IMR-90 (cell line): ENCODE measurements around the gene COG3. TPM values are rescaled to one million over a fixed set of nuclear protein-coding genes. Genes with fewer than 3 reads are reported as not detected.

Experiments used
- ATAC-seq: fragments of 200-7000 bp; cut with Tn5 transposase; 2 replicates; pipeline ENCODE4 v1.9.1; 2020; ENCODE audit warnings: low read depth, mild to moderate bottlenecking, moderate library complexity
- BruUV-seq: library from RNA; stranded (reverse); fragments of 400-500 nt; replicated peaks from 2 replicates; lab custom pipeline; 2021; lab: Mats Ljungman, UMichigan
- CTCF ChIA-PET: fragments of 300-600 bp; formaldehyde crosslinking; extraction: SDS; loops from one replicate; lab custom pipeline; 2021; ENCODE audit warnings: antibody characterized with exemption; lab: Yijun Ruan, JAX
- POLR2A ChIA-PET: fragments of 300-600 bp; sonication (Branson Sonifier 250); formaldehyde crosslinking; loops from one replicate; lab custom pipeline; 2022; ENCODE audit warnings: antibody characterized with exemption; ENCODE audit not compliant: unreplicated experiment; lab: Charles Lee
- DNase-seq: peaks from one replicate; pipeline ENCODE4 v3.0.0; 2013
- H2AFZ ChIP-seq: replicated peaks from 2 replicates; pipeline ENCODE3; 2013; ENCODE audit warnings: low read length, mild to moderate bottlenecking; ENCODE audit not compliant: poor library complexity
- H2AK5ac ChIP-seq: 2 replicates; pipeline ENCODE4 v1.6.1; 2013; ENCODE audit warnings: low read depth, low read length, inconsistent platforms
- H2AK9ac ChIP-seq: replicated peaks from 2 replicates; pipeline ENCODE3; 2013; ENCODE audit warnings: mild to moderate bottlenecking, low read depth, low read length, moderate library complexity; ENCODE audit not compliant: poor library complexity
- H2BK120ac ChIP-seq: 2 replicates; pipeline ENCODE4 v1.6.1; 2013; ENCODE audit warnings: low read depth, low read length, inconsistent platforms
- H2BK15ac ChIP-seq: 3 replicates; pipeline ENCODE4 v1.6.1; 2013; ENCODE audit warnings: low read depth, low read length, inconsistent platforms
- H2BK20ac ChIP-seq: 2 replicates; pipeline ENCODE4 v1.6.1; 2013; ENCODE audit warnings: low read depth, mild to moderate bottlenecking, inconsistent platforms, low read length, moderate library complexity
- H2BK5ac ChIP-seq: 2 replicates; pipeline ENCODE4 v1.6.1; 2013; ENCODE audit warnings: mild to moderate bottlenecking, low read depth, low read length, inconsistent platforms; ENCODE audit not compliant: poor library complexity, severe bottlenecking
- H3K14ac ChIP-seq: replicated peaks from 2 replicates; pipeline ENCODE4 v1.6.1; 2013; ENCODE audit warnings: low read depth, low read length, inconsistent platforms
- H3K18ac ChIP-seq: 2 replicates; pipeline ENCODE4 v1.6.1; 2013; ENCODE audit warnings: low read depth, low read length, control low read depth
- H3K23ac ChIP-seq: 2 replicates; pipeline ENCODE4 v1.6.1; 2013; ENCODE audit warnings: low read depth, low read length, inconsistent platforms
- H3K27ac ChIP-seq: 2 replicates; pipeline ENCODE4 v1.5.1; 2013; ENCODE audit warnings: mild to moderate bottlenecking, control low read depth, low read length; ENCODE audit not compliant: insufficient read depth
- H3K27me3 ChIP-seq: 2 replicates; pipeline ENCODE4 v1.6.1; 2013; ENCODE audit warnings: low read length; ENCODE audit not compliant: control insufficient read depth, insufficient read depth
- H3K36me3 ChIP-seq: 2 replicates; pipeline ENCODE4 v1.6.1; 2013; ENCODE audit warnings: low read length, mixed read lengths; ENCODE audit not compliant: control insufficient read depth, insufficient read depth
- H3K4ac ChIP-seq: 2 replicates; pipeline ENCODE4 v1.6.1; 2013; ENCODE audit warnings: low read depth, low read length, inconsistent platforms
- H3K4me1 ChIP-seq: 2 replicates; pipeline ENCODE4 v1.6.1; 2013; ENCODE audit warnings: low read length, mixed read lengths; ENCODE audit not compliant: control insufficient read depth, insufficient read depth
- H3K4me2 ChIP-seq: 2 replicates; pipeline ENCODE4 v1.6.1; 2013; ENCODE audit warnings: low read depth, mild to moderate bottlenecking, control low read depth, low read length, moderate library complexity
- H3K4me3 ChIP-seq: 2 replicates; pipeline ENCODE4 v1.5.1; 2013; ENCODE audit warnings: low read depth, mild to moderate bottlenecking, control low read depth, low read length, moderate library complexity; ENCODE audit not compliant: insufficient read depth
- H3K56ac ChIP-seq: 2 replicates; pipeline ENCODE4 v1.6.1; 2013; ENCODE audit warnings: low read length, inconsistent platforms; ENCODE audit not compliant: insufficient read depth; ENCODE audit errors: extremely low read depth
- H3K79me1 ChIP-seq, 2 experiments: 2 replicates each; pipeline ENCODE4 v1.6.1; 2013; ENCODE audit warnings: low read length in 2 of 2, inconsistent platforms in 1 of 2, low read depth in 1 of 2
- H3K9ac ChIP-seq: 2 replicates; pipeline ENCODE4 v1.6.1; 2013; ENCODE audit warnings: low read depth, low read length, control low read depth
- H3K9me1 ChIP-seq: 2 replicates; pipeline ENCODE4 v1.6.1; 2013; ENCODE audit warnings: low read length, inconsistent platforms; ENCODE audit not compliant: insufficient read depth
- H3K9me3 ChIP-seq: 2 replicates; pipeline ENCODE4 v1.6.1; 2013; ENCODE audit warnings: low read length; ENCODE audit not compliant: control insufficient read depth, insufficient read depth
- H4K20me1 ChIP-seq: 2 replicates; pipeline ENCODE4 v1.6.1; 2013; ENCODE audit warnings: low read length, inconsistent platforms; ENCODE audit not compliant: insufficient read depth
- H4K5ac ChIP-seq: 2 replicates; pipeline ENCODE4 v1.6.1; 2013; ENCODE audit warnings: mild to moderate bottlenecking, low read depth, low read length, control low read depth
- H4K8ac ChIP-seq, 2 experiments: 2 replicates each; pipeline ENCODE4 v1.6.1; 2013; ENCODE audit warnings: low read depth in 2 of 2, low read length in 2 of 2, control low read depth in 1 of 2, inconsistent platforms in 1 of 2
- H4K91ac ChIP-seq: 2 replicates; pipeline ENCODE4 v1.6.1; 2013; ENCODE audit warnings: low read depth, low read length, inconsistent platforms; ENCODE audit not compliant: insufficient read depth
- BHLHE40 ChIP-seq: fragments of 150-350 bp; IDR thresholded peaks from 2 replicates; pipeline ENCODE4 v1.6.1; 2016; ENCODE audit warnings: mild to moderate bottlenecking, low read depth, low read length
- CEBPB ChIP-seq: IDR thresholded peaks from 2 replicates; pipeline ENCODE4 v1.6.1; 2012; ENCODE audit warnings: low read depth, low read length, improper control_type of control experiment
- CHD1 ChIP-seq: IDR thresholded peaks from 2 replicates; pipeline ENCODE4 v1.6.1; 2012; ENCODE audit warnings: low read depth, low read length, improper control_type of control experiment
- FOS ChIP-seq: fragments of 150-350 bp; IDR thresholded peaks from 2 replicates; pipeline ENCODE4 v1.6.1; 2016; ENCODE audit warnings: low read depth, low read length
- MAZ ChIP-seq: IDR thresholded peaks from 2 replicates; pipeline ENCODE4 v1.6.1; 2012; ENCODE audit warnings: low read depth, mild to moderate bottlenecking, low read length, improper control_type of control experiment, moderate library complexity, borderline replicate concordance
- POLR2A ChIP-seq: IDR thresholded peaks from 2 replicates; pipeline ENCODE4 v1.6.1; 2012; ENCODE audit warnings: mild to moderate bottlenecking, low read depth, low read length
- RFX5 ChIP-seq: IDR thresholded peaks from 2 replicates; pipeline ENCODE4 v1.8.0; 2012; ENCODE audit warnings: low read depth, mild to moderate bottlenecking, low read length, moderate library complexity
- SMC3 ChIP-seq: fragments of 150-350 bp; IDR thresholded peaks from 2 replicates; pipeline ENCODE4 v1.6.1; 2016; ENCODE audit warnings: low read depth, mild to moderate bottlenecking, antibody characterized with exemption, low read length, moderate library complexity
- WGBS, 2 experiments: methylation state at CpG; one replicate each; pipeline versions ENCODE4 v1.1.5 to v1.1.7; 2013; ENCODE audit warnings: missing lambda C conversion rate in 2 of 2; ENCODE audit not compliant: insufficient read length in 1 of 2; ENCODE audit errors: extremely low coverage in 2 of 2; 5-methylcytosine and 5-hydroxymethylcytosine counted together
- dilution Hi-C: fragments of 300-500 bp; cut with HindIII; formaldehyde crosslinking; loops from one replicate; pipeline ENCODE4 v1.14.3; 2018; ENCODE audit warnings: low sequenced_read_pairs; ENCODE audit not compliant: unreplicated experiment
- in situ Hi-C: fragments of 300-500 bp; cut with MboI; formaldehyde crosslinking; loops from 3 replicates; pipeline ENCODE4 v1.14.3; 2019; ENCODE audit warnings: low sequenced_read_pairs, inconsistent platforms, mixed read lengths
- intact Hi-C: fragments of 100-400 bp; cut with micrococcal nuclease; formaldehyde crosslinking; loops from 2 replicates; pipeline ENCODE4 v1.10.0; 2022
- polyA plus RNA-seq, 3 experiments: library from polyadenylated mRNA; depleted of rRNA; stranded (reverse); fragments of >200 nt; gene quantifications; 2 replicates each; pipeline ENCODE4 v1.2.3, GENCODE V29; 2012; ENCODE audit warnings: low replicate concordance in 1 of 3
- total RNA-seq: library from RNA; depleted of rRNA; stranded (reverse); fragments of >200 nt; gene quantifications from 2 replicates; pipeline ENCODE4 v1.2.3, GENCODE V29; 2012
- TF ChIP-seq, protein P1 (sequence below): fragments of 150-350 bp; IDR thresholded peaks from 2 replicates; pipeline ENCODE4 v1.6.1; 2017; ENCODE audit warnings: mild to moderate bottlenecking, antibody characterized with exemption, low read length, low read depth
- TF ChIP-seq, protein P2 (sequence below): fragments of 150-350 bp; IDR thresholded peaks from 2 replicates; pipeline ENCODE4 v1.6.1; 2016; ENCODE audit warnings: low read depth, mild to moderate bottlenecking, low read length, moderate library complexity, borderline replicate concordance

The COG3 gene
- total and polyA plus RNA-seq, 2 of the 4 experiments (the other 2 are of a cell fraction) = 21.7 to 31.9 TPM

DNA sequence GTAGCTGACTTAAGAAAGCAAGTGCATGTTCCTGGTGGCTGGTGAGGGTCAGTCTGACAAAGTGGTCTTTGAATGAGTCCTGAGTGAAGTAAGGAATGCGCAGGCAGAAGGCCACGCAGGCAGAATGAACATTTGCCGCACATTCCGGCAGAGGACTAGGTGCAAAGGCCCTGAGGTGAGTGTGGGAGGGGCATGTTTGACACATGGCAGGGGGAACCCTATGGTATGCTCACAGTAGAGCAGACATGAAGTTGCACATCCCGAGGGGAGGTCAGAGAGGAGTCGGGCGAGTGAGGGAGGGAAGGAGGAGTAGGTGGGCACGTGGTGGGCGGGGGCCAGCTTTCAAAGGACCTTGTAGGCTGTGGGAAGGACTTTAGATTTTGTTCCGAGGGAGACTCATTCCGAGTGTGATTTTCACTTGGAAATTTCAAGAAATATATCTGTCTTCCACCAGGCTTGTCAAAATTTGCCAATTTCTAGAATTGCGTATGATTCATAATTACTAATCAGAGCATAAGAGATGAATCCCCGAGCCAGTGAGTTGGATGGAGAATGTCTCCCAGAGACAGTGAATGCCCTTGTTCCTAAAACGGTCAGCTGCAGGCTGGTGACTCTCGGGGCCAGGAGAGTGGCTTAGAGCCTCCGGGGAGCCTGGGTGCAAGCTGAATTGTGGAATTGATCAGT, 110.5 kb downstream of the COG3 start:
- no peak overlapping the region for H3K56ac ChIP-seq
- no peak overlapping the region for H4K8ac ChIP-seq
- H3K36me3 ChIP-seq = no peaks in the 10 kb centered on the region
- H3K27ac ChIP-seq = no peak overlapping the region
- H3K18ac ChIP-seq = no peak overlapping the region
- no peak overlapping the region for H3K14ac ChIP-seq
- H2BK5ac ChIP-seq = no peak overlapping the region
- POLR2A ChIA-PET = no interaction called here
- no peak overlapping the region for H2BK15ac ChIP-seq
- dilution Hi-C loops (no loop called here), in situ Hi-C loops (no loop called here), intact Hi-C loops (no loop called here)
- peaks cover 15% of the 10 kb centered on the region for H3K27me3 ChIP-seq
- CTCF ChIA-PET = no interaction called here
- no peak overlapping the region for H4K91ac ChIP-seq
- no peaks in the 10 kb centered on the region for H3K9me1 ChIP-seq
- H2AFZ ChIP-seq = no peak overlapping the region
- H3K4me1 ChIP-seq = no peaks in the 10 kb centered on the region
- ATAC-seq = no peak
- H2AK5ac ChIP-seq = no peak overlapping the region
- H4K20me1 ChIP-seq = no peaks in the 10 kb centered on the region
- H3K23ac ChIP-seq = no peak overlapping the region
- H2BK120ac ChIP-seq = no peak overlapping the region
- H3K9me3 ChIP-seq = no peaks in the 10 kb centered on the region
- no peaks in the 10 kb centered on the region for H3K79me1 ChIP-seq
- H3K4me3 ChIP-seq = no peak overlapping the region
- H4K5ac ChIP-seq = no peak overlapping the region
- no TSS peak for BruUV-seq
- H2BK20ac ChIP-seq = no peak overlapping the region
- TF ChIP-seq CEBPB = no peak
- no peak for TF ChIP-seq SMC3
- no peak for TF ChIP-seq MAZ
- TF ChIP-seq, protein P1, sequence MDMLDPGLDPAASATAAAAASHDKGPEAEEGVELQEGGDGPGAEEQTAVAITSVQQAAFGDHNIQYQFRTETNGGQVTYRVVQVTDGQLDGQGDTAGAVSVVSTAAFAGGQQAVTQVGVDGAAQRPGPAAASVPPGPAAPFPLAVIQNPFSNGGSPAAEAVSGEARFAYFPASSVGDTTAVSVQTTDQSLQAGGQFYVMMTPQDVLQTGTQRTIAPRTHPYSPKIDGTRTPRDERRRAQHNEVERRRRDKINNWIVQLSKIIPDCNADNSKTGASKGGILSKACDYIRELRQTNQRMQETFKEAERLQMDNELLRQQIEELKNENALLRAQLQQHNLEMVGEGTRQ = no peak
- no peak for TF ChIP-seq POLR2A
- TF ChIP-seq RFX5 = no peak
- TF ChIP-seq, protein P2, sequence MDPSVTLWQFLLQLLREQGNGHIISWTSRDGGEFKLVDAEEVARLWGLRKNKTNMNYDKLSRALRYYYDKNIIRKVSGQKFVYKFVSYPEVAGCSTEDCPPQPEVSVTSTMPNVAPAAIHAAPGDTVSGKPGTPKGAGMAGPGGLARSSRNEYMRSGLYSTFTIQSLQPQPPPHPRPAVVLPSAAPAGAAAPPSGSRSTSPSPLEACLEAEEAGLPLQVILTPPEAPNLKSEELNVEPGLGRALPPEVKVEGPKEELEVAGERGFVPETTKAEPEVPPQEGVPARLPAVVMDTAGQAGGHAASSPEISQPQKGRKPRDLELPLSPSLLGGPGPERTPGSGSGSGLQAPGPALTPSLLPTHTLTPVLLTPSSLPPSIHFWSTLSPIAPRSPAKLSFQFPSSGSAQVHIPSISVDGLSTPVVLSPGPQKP = no peak
- TF ChIP-seq CHD1 = no peak
- no peak for TF ChIP-seq BHLHE40
- no peak for TF ChIP-seq FOS
- DNase-seq = no peak
- H3K4ac ChIP-seq = no peak overlapping the region
- no peak overlapping the region for H3K4me2 ChIP-seq
- no peak overlapping the region for H2AK9ac ChIP-seq
- no peak overlapping the region for H3K9ac ChIP-seq
- 71% methylated on average over 9 of the region's 16 CpGs; no CpG with 5 or more reads in 1 of the 2 experiments for WGBS, 2 experiments
